Heart right ventricle (tissue), 16 donors: ENCODE data around the gene STAT4. TPM values are rescaled to one million over a fixed set of nuclear protein-coding genes. Genes with fewer than 3 reads are reported as not detected.

ENCODE experiments used
- ATAC-seq, 8 donors: fragments of 200-7000 bp; cut with Tn5 transposase; one replicate each; pipeline ENCODE4 v1.9.1; 2020; ENCODE audit warnings: mild to moderate bottlenecking in 8 of 8, moderate library complexity in 8 of 8, moderate number of reproducible peaks in 1 of 8
- DNase-seq, 2 donors: peaks; one replicate each; pipeline ENCODE4 v3.0.0-alpha.2; 2020
- H3K27ac ChIP-seq, 10 donors: fragments of 200-600 bp; sonication (generic) in 2 of 10; one replicate each; pipeline versions ENCODE4 v1.5.0 to v1.8.0; 2020 to 2022; ENCODE audit warnings: mild to moderate bottlenecking in 3 of 10
- H3K27me3 ChIP-seq, 7 donors: fragments of 200-600 bp; one replicate each; pipeline ENCODE4 v1.8.0; 2021 to 2022; ENCODE audit warnings: mild to moderate bottlenecking in 2 of 7
- H3K36me3 ChIP-seq, 9 donors: fragments of 200-600 bp; sonication (generic) in 1 of 9; one replicate each; pipeline versions ENCODE4 v1.5.0 to v1.8.0; 2020 to 2022; ENCODE audit warnings: mild to moderate bottlenecking in 2 of 9
- H3K4me1 ChIP-seq, 9 donors: fragments of 200-600 bp; sonication (generic) in 1 of 9; one replicate each; pipeline versions ENCODE4 v1.5.0 to v1.8.0; 2020 to 2022; ENCODE audit warnings: mild to moderate bottlenecking in 4 of 9
- H3K4me3 ChIP-seq, 10 donors: fragments of 200-600 bp; sonication (generic) in 2 of 10; one replicate each; pipeline versions ENCODE4 v1.5.0 to v1.8.0; 2020 to 2022; ENCODE audit warnings: mild to moderate bottlenecking in 7 of 10, moderate library complexity in 2 of 10
- H3K9me3 ChIP-seq, 11 donors: fragments of 200-600 bp in 10 of 11; sonication (generic) in 2 of 11; one replicate each; pipeline versions ENCODE4 v1.5.0 to v1.8.0; 2013 to 2022; ENCODE audit warnings: mild to moderate bottlenecking in 2 of 11, control low read depth in 1 of 11, moderate library complexity in 1 of 11
- CTCF ChIP-seq, 9 donors: fragments of 200-600 bp; sonication (generic) in 2 of 9; IDR thresholded peaks; one replicate each; pipeline versions ENCODE4 v1.5.0 to v1.8.0; 2021 to 2022; ENCODE audit warnings: antibody characterized with exemption in 9 of 9, mild to moderate bottlenecking in 5 of 9, moderate library complexity in 1 of 9
- WGBS, 2 donors: extraction: QIAGEN DNeasy Blood & Tissue Kit; methylation state at CpG; one replicate each; pipeline ENCODE4 v1.1.7; 2013; ENCODE audit warnings: inconsistent platforms in 1 of 2; 5-methylcytosine and 5-hydroxymethylcytosine counted together
- intact Hi-C, 10 donors: fragments of 100-400 bp; cut with DNase I; formaldehyde crosslinking; loops; one replicate each; pipeline versions ENCODE4 v1.11.1 to v1.14.2; 2022
- polyA plus RNA-seq, 2 donors: library from polyadenylated mRNA; stranded (reverse); fragments of 200-250 nt; gene quantifications; one replicate each; pipeline ENCODE4 v1.2.3, GENCODE V29; 2013
- total RNA-seq, 10 donors: library from RNA; stranded (reverse); fragmentation: NEBNext Ultra II Directional in 3 of 10; extraction: Animal tissue kit (Norgen Biotek cat#: 25700) in 3 of 10; gene quantifications; one replicate each; pipeline versions ENCODE4 v1.2.1 to v1.2.4, GENCODE V29; 2021 to 2023
- donor health status: Arrhythmogenic right ventricular cardiomyopathy.
- donor health status: ischemic (EF 13 %, LVEDD 7.1; RV severe dilation, severe dysfunction).
- donor health status: healthy with polysubstance abuse.
- donor health status: DM: no; HTN: yes; CAD: no.
- donor health status: DM: no; HTN: no; CAD: no.
- donor health status: ischemic (EF 25% LVEDD 6.9; RV normal size, moderate dysfunction).
- donor health status: ischemic (EF 25% LVEDD 5.7; RV mildly dilated, moderate dysfunction).
- donor health status: healthy.
- donor health status: DM: yes; HTN: yes; CAD: no.
- donor health status: Ischemic cardiomyopathy.
- donor health status: ischemic (EF 35%, LVEDD 5.7; RV mildly dilated, moderate dysfunction).
- donor health status: nonischemic (EF 11% LVEDD 7.7; RV severe dilation, severe dysfunction).
- donor health status: DM: yes; HTN: yes; CAD: no.
- donor health status: PGD.
- donor health status: ischemic (EF 29% LVEDD 5.4; RV normal size, mild dysfunction).
- donor health status: nonischemic (EF 23%, LVEDD 6.1; RV moderate dilation, normal function).

Gene STAT4
- total and polyA plus RNA-seq, 12 donors, result 0.52 to 9.4 (median 2.2) TPM

GRCh38 chr2:191014653-191015020, 136.2 kb downstream of the STAT4 start:
- Histone ChIP-seq H3K27ac (peak overlapping the region; percentile 83 to 97 (median 93)), H3K4me1 (peaks cover 0 to 70% (median 32%) of the 10 kb centered on the region in 9 donors), H3K27me3 (no peaks in the 10 kb centered on the region), H3K36me3 (peaks cover 0 to 34% (median 0%) of the 10 kb centered on the region in 9 donors), H3K4me3 (peak overlapping the region in 9 of 10 donors; percentile 67 to 98 (median 84)), H3K9me3 (no peaks in the 10 kb centered on the region)
- 38 to 42% methylated on average over 4 of the region's 4 CpGs for WGBS, 2 donors
- intact Hi-C loops, result loop anchor here in 3 of 10 donors (1.0 to 5.0 kb wide), 3 partner anchors 132 to 162 kb away; partner anchors contain the start of gene GLS (in 3 of the 3)
- ATAC-seq (no peak), DNase-seq (no peak)
- TF ChIP-seq CTCF (IDR thresholded peaks at IDR 0.05), result no peak

GRCh38 chr2:191013932-191014652, 136.7 kb downstream of the STAT4 start, which contains the start of gene STAT1:
TSS of gene STAT1 (minus strand) at chr2:191014171. CDS start at chr2:191010003, 4,168 bp downstream.
- Histone ChIP-seq H3K4me1 (peaks cover 0 to 70% (median 32%) of the 10 kb centered on the region in 9 donors), H3K9me3 (no peaks in the 10 kb centered on the region), H3K4me3 (peak within 1 kb of the TSS; percentile 67 to 98 (median 84)), H3K36me3 (peaks cover 0 to 40% (median 5%) of the 10 kb centered on the region in 9 donors), H3K27me3 (no peaks in the 10 kb centered on the region), H3K27ac (peak within 1 kb of the TSS; percentile 83 to 97 (median 93))
- ATAC-seq (peak; percentile 96 to 98 (median 97)), DNase-seq (peak; percentile 93 to 96)
- TF ChIP-seq CTCF (IDR thresholded peaks at IDR 0.05), result peak in 6 of 9 donors; percentile 5 to 17 (median 10)
- WGBS, 2 donors, result 0 to 1% methylated on average over 68 of the region's 68 CpGs
- intact Hi-C loops, result loop anchor here in 3 of 10 donors (1.0 to 5.0 kb wide), 3 partner anchors 132 to 162 kb away; partner anchors contain the start of gene GLS (in 3 of the 3)

- DNase-seq (no peak), ATAC-seq (no peak)
- Histone ChIP-seq H3K27ac (peak overlapping the region; percentile 83 to 97 (median 93)), H3K9me3 (no peaks in the 10 kb centered on the region), H3K36me3 (peaks cover 0 to 45% (median 7%) of the 10 kb centered on the region in 9 donors), H3K4me1 (peaks cover 0 to 70% (median 32%) of the 10 kb centered on the region in 9 donors), H3K4me3 (peak overlapping the region; percentile 67 to 98 (median 84)), H3K27me3 (no peaks in the 10 kb centered on the region)
- peak in 1 of 9 donors; percentile 13 for TF ChIP-seq CTCF (IDR thresholded peaks at IDR 0.05)
- intact Hi-C loops, result loop anchor here in 3 of 10 donors (5.0 kb wide), 2 partner anchors 131 to 161 kb away; partner anchors contain the start of gene GLS (in 2 of the 3)
- WGBS, 2 donors, result 0% methylated on average over 14 of the region's 14 CpGs
Observed at GRCh38 chr2:191013682-191013931, 137.2 kb downstream of the STAT4 start.

GRCh38 chr2:191012845-191013681, 137.7 kb downstream of the STAT4 start:
- no peaks in the 10 kb centered on the region for H3K27me3 ChIP-seq
- H3K4me1 ChIP-seq, result peaks cover 0 to 70% (median 37%) of the 10 kb centered on the region in 9 donors

More at GRCh38 chr2:191012845-191013681, 137.7 kb downstream of the STAT4 start:
- ATAC-seq (peak in 6 of 8 donors; percentile 3 to 28 (median 22)), DNase-seq (no peak)
- Histone ChIP-seq H3K36me3 (peaks cover 0 to 50% (median 12%) of the 10 kb centered on the region in 9 donors), H3K9me3 (no peaks in the 10 kb centered on the region), H3K4me3 (peak overlapping the region; percentile 67 to 98 (median 84)), H3K27ac (peak overlapping the region; percentile 83 to 97 (median 93))
- intact Hi-C loops, result loop anchor here in 3 of 10 donors (5.0 kb wide), 2 partner anchors 131 to 161 kb away; partner anchors contain the start of gene GLS (in 2 of the 3)
- TF ChIP-seq CTCF (IDR thresholded peaks at IDR 0.05), result no peak
- 31 to 36% methylated on average over 14 of the region's 14 CpGs for WGBS, 2 donors
